ENCODE measurements around the gene ZNF33A. TPM values are rescaled to one million over a fixed set of nuclear protein-coding genes. Genes with fewer than 3 reads are reported as not detected.

The ZNF33A gene
- total and polyA plus RNA-seq, 2 of the 4 experiments (the other 2 are of a cell fraction), result 5.6 to 14.3 TPM

- Histone ChIP-seq H3K4me1 (ENCODE audit: control insufficient read depth, insufficient read depth, low read length) (no peaks in the 10 kb centered on the region), H3K4ac (ENCODE audit: low read depth, low read length) (no peak overlapping the region), H3K4me2 (ENCODE audit: low read depth, low read length) (no peak overlapping the region), H2BK15ac (ENCODE audit: low read depth, low read length) (no peak overlapping the region), H3K18ac (ENCODE audit: low read depth, low read length) (no peak overlapping the region), H3K36me3 (ENCODE audit: control insufficient read depth, insufficient read depth, low read length) (0 out of 2 replicates have a peak, but pooled peaks cover 1% of the 10 kb centered on the region), H3K9me3 (ENCODE audit: control insufficient read depth, insufficient read depth, low read length) (no peaks in the 10 kb centered on the region), H3K9me1 (ENCODE audit: insufficient read depth, low read length) (no peaks in the 10 kb centered on the region), H3K14ac (replicated peaks; ENCODE audit: low read depth, low read length) (no peak overlapping the region), H3K56ac (ENCODE audit: extremely low read depth, insufficient read depth, low read length) (no peak overlapping the region), H3K9ac (ENCODE audit: low read depth, low read length) (no peak overlapping the region), H2BK20ac (ENCODE audit: low read depth, low read length) (no peak overlapping the region), H2AFZ (replicated peaks; ENCODE audit: low read length, poor library complexity) (no peak overlapping the region), H2BK120ac (ENCODE audit: low read depth, low read length) (no peak overlapping the region), H3K27ac (ENCODE audit: insufficient read depth, low read length) (no peak overlapping the region), H3K4me3 (ENCODE audit: insufficient read depth, low read depth, low read length) (no peak overlapping the region), H3K23ac (ENCODE audit: low read depth, low read length) (no peak overlapping the region), H4K5ac (ENCODE audit: low read depth, low read length) (no peak overlapping the region), H4K20me1 (ENCODE audit: insufficient read depth, low read length) (no peaks in the 10 kb centered on the region), H3K27me3 (ENCODE audit: control insufficient read depth, insufficient read depth, low read length) (no peaks in the 10 kb centered on the region), H3K79me1 (ENCODE audit: low read depth in 1 of 2, low read length in 2 of 2) (no peaks in the 10 kb centered on the region), H2BK5ac (ENCODE audit: low read depth, low read length, poor library complexity, severe bottlenecking) (no peak overlapping the region), H2AK9ac (replicated peaks; ENCODE audit: low read depth, low read length, poor library complexity) (no peak overlapping the region), H4K91ac (ENCODE audit: insufficient read depth, low read depth, low read length) (no peak overlapping the region), H2AK5ac (ENCODE audit: low read depth, low read length) (no peak overlapping the region), H4K8ac (ENCODE audit: low read depth in 2 of 2, low read length in 2 of 2) (no peak overlapping the region)
- ChIA-PET POLR2A (ENCODE audit: unreplicated experiment) (no interaction called here), CTCF (no interaction called here)
- WGBS, 2 experiments (ENCODE audit: extremely low coverage in 2 of 2, insufficient read length in 1 of 2), result no CpG with 5 or more reads among the region's 2 CpGs
- ATAC-seq (ENCODE audit: low read depth), result no peak
- dilution Hi-C loops (cut with HindIII; ENCODE audit: low sequenced_read_pairs, unreplicated experiment) (no loop called here), in situ Hi-C loops (cut with MboI; ENCODE audit: low sequenced_read_pairs) (no loop called here), intact Hi-C loops (cut with micrococcal nuclease) (no loop called here)
- DNase-seq, result no peak
- BruUV-seq (replicated peaks), result no TSS peak
- TF ChIP-seq NFE2L2 (IDR thresholded peaks at IDR 0.05; ENCODE audit: low read depth, low read length) (no peak), RFX5 (IDR thresholded peaks at IDR 0.05; ENCODE audit: low read depth, low read length) (no peak), BHLHE40 (IDR thresholded peaks at IDR 0.05; ENCODE audit: low read depth, low read length) (no peak), RAD21 (IDR thresholded peaks at IDR 0.05; ENCODE audit: low read length) (no peak), CEBPB (IDR thresholded peaks at IDR 0.05; ENCODE audit: low read depth, low read length) (no peak), USF2 (IDR thresholded peaks at IDR 0.05; ENCODE audit: low read depth, low read length) (no peak), RCOR1 (IDR thresholded peaks at IDR 0.05; ENCODE audit: insufficient replicate concordance, low read length) (no peak), FOS (IDR thresholded peaks at IDR 0.05; ENCODE audit: low read depth, low read length) (no peak), MAFK (IDR thresholded peaks at IDR 0.05; ENCODE audit: low read depth, low read length) (no peak), MAZ (IDR thresholded peaks at IDR 0.05; ENCODE audit: borderline replicate concordance, low read depth, low read length) (no peak), CHD1 (IDR thresholded peaks at IDR 0.05; ENCODE audit: low read depth, low read length) (no peak), MXI1 (IDR thresholded peaks at IDR 0.05; ENCODE audit: borderline replicate concordance, low read depth, low read length) (no peak), ELK1 (IDR thresholded peaks at IDR 0.05; ENCODE audit: borderline replicate concordance, low read depth, low read length) (no peak), CTCF (conservative IDR thresholded peaks at IDR 0.05; ENCODE audit: low read depth, low read length) (no peak), SMC3 (IDR thresholded peaks at IDR 0.05; ENCODE audit: low read depth, low read length) (no peak), POLR2A (IDR thresholded peaks at IDR 0.05; ENCODE audit: low read depth, low read length) (no peak)
These were observed 34.7 kb downstream of the ZNF33A start for GRCh38 chr10:38045129-38045528.

Measured in IMR-90 (cell line).